Measurements from ENCODE around the gene DGKB. TPM values are rescaled to one million over a fixed set of nuclear protein-coding genes. Genes with fewer than 3 reads are reported as not detected.

Gene DGKB
- polyA plus RNA-seq, 1 experiment, result 0.04 TPM

DNA sequence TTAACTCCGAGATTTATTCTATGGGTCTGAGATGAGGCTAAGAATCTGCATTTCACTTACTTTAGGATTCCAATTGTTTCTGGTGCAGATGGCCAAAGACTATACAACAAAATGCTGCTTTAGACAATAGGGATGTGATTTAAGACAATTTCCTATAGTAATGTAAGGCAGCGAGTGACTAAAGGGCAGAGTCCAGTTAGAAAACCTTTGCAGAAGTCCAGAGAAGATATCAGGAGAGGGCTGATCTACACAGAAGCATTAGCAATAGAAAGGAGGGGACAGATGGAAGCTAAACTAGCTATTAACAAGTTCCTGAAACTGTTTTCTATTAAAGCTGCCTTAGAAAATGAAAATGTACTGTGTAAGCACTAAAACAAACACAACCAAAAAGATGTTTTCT is 398.9 kb downstream of the DGKB start:
- ChIA-PET POLR2A (no interaction called here), CTCF (interaction anchor here (1.1 kb wide), 1 partner anchor 761 kb away, joined by 3 read pairs; no protein-coding TSS in a partner anchor)
- no peaks in the 10 kb centered on the region for H3K9me3 ChIP-seq (ENCODE audit: control insufficient read depth, insufficient read depth, low read length)
- no peaks in the 10 kb centered on the region for H3K27me3 ChIP-seq (ENCODE audit: control insufficient read depth, insufficient read depth, low read length)
- H3K4me3 ChIP-seq (ENCODE audit: low read depth, low read length), result no peak overlapping the region
- no peak for DNase-seq (ENCODE audit: low read depth, low spot score)
- H3K27ac ChIP-seq (ENCODE audit: low read depth, low read length), result no peak overlapping the region
- TF ChIP-seq CTCF (IDR thresholded peaks at IDR 0.05; ENCODE audit: low read depth, low read length), result no peak

DNA sequence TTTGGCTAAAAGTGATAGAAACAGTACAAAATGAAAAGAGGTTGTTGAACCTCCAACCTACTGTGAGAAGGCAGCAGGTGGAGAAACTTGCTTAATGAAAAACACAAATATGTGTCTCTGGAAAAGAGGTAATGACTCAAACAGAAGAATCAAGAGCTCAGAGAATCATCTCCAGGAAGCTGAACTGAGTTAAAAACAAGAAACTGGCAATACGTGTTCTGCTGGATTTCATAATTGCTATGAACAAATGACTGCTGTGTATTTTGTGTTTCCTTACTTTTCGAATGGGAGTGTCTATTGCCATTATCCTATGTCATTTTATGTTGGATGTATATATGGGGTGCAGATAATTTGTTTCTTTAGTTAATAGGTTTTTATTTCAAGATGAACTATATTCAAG is 401.1 kb downstream of the DGKB start:
- Histone ChIP-seq H3K27ac (ENCODE audit: low read depth, low read length) (no peak overlapping the region), H3K27me3 (ENCODE audit: control insufficient read depth, insufficient read depth, low read length) (no peaks in the 10 kb centered on the region), H3K4me3 (ENCODE audit: low read depth, low read length) (no peak overlapping the region), H3K9me3 (ENCODE audit: control insufficient read depth, insufficient read depth, low read length) (no peaks in the 10 kb centered on the region)
- POLR2A ChIA-PET, result no interaction called here
- DNase-seq (ENCODE audit: low read depth, low spot score), result no peak
- CTCF ChIA-PET, result no interaction called here
- no peak for TF ChIP-seq CTCF (IDR thresholded peaks at IDR 0.05; ENCODE audit: low read depth, low read length)

DNA sequence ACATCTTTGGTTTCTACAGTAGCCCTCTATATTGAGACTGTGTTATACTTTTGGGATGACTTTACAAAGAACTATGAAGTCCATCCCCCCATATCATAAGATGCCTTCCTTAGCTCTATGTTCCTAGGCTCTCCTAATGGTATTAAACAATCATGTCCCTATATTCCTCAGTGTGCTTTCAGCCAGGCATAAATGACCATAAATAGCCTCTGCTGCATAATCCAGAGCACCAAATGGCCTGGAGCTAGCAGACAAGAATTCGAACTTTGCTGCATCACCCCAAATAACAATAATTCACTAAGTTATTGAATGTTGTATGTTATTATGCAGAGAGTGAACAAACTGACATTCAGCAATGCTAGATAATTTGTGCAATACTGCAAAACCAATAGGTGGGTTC is 405.2 kb downstream of the DGKB start:
- TF ChIP-seq CTCF (IDR thresholded peaks at IDR 0.05; ENCODE audit: low read depth, low read length), result no peak
- Histone ChIP-seq H3K4me3 (ENCODE audit: low read depth, low read length) (no peak overlapping the region), H3K9me3 (ENCODE audit: control insufficient read depth, insufficient read depth, low read length) (no peaks in the 10 kb centered on the region), H3K27ac (ENCODE audit: low read depth, low read length) (no peak overlapping the region), H3K27me3 (ENCODE audit: control insufficient read depth, insufficient read depth, low read length) (no peaks in the 10 kb centered on the region)
- POLR2A ChIA-PET, result no interaction called here
- no peak for DNase-seq (ENCODE audit: low read depth, low spot score)
- CTCF ChIA-PET, result no interaction called here

DNA sequence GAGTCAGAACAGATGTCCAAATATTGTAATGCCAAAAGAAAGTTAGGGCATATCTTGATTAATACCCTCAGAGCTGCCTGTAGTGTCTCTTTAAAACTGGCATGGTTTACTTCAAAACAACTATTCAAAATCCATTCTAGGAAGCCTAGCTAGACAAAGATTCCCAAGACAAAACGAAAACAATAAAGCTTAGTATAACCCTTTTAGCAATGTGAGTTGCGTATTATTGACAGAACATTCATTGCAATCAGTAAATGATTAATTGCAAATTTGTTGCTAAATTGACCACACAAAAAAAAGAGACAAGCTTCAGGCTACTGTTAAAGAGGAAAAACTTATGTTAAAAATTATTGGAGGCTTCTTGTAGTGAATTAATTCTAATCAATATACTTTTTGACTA is 406.9 kb downstream of the DGKB start:
- CTCF ChIA-PET, result no interaction called here
- H3K9me3 ChIP-seq (ENCODE audit: control insufficient read depth, insufficient read depth, low read length), result no peaks in the 10 kb centered on the region
- TF ChIP-seq CTCF (IDR thresholded peaks at IDR 0.05; ENCODE audit: low read depth, low read length), result no peak
- POLR2A ChIA-PET, result no interaction called here
- H3K4me3 ChIP-seq (ENCODE audit: low read depth, low read length), result no peak overlapping the region
- no peak for DNase-seq (ENCODE audit: low read depth, low spot score)
- H3K27ac ChIP-seq (ENCODE audit: low read depth, low read length), result no peak overlapping the region
- no peaks in the 10 kb centered on the region for H3K27me3 ChIP-seq (ENCODE audit: control insufficient read depth, insufficient read depth, low read length)

DNA sequence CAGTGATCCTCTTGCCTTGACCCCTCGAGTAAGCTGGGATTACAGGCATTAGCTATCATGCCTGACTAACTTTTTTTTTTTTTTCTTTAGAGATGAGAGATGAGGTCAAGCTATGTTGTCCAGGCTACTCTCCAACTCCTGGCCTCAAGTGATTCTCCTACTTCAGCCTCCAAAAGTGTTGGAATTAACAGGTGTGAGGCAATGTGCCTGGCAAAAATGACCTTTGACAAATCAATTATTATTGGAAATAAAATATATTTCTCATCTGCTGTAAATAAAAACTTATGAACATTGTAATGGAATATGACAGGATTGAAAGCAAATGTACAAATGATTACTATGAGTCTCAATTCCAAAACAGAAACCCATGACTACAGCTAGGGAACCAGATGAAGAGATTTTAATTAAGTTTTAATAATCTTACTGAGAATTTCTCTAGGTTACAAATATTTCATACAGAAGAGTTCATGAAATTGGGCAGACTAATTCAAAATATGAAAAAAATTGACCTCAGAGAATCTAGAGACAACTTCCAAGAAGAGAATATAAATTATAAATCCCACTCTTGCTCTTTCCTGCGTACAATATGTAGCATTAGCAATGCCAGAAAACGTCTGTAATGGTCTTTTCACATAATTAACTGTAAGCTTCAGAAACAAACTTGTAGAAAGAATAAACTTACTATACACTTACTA is 414.7 kb downstream of the DGKB start:
- Histone ChIP-seq H3K27ac (ENCODE audit: low read depth, low read length) (no peak overlapping the region), H3K4me3 (ENCODE audit: low read depth, low read length) (no peak overlapping the region), H3K27me3 (ENCODE audit: control insufficient read depth, insufficient read depth, low read length) (no peaks in the 10 kb centered on the region), H3K9me3 (ENCODE audit: control insufficient read depth, insufficient read depth, low read length) (no peaks in the 10 kb centered on the region)
- ChIA-PET CTCF (no interaction called here), POLR2A (no interaction called here)
- DNase-seq (ENCODE audit: low read depth, low spot score), result no peak
- TF ChIP-seq CTCF (IDR thresholded peaks at IDR 0.05; ENCODE audit: low read depth, low read length), result no peak

Data from AG04450 (cell line).